Fibroblast of the aortic adventitia (primary cell): ENCODE results near the gene MLF2. TPM values are rescaled to one million over a fixed set of nuclear protein-coding genes. Genes with fewer than 3 reads are reported as not detected.

ENCODE experiments used
- DNase-seq: peaks from one replicate; pipeline ENCODE4 v3.0.0-alpha.2; 2010; ENCODE audit warnings: low read depth
- H3K4me3 ChIP-seq: 2 replicates; pipeline ENCODE4 v1.5.1; 2011; ENCODE audit warnings: low read depth, mild to moderate bottlenecking, control low read depth, low read length, moderate library complexity
- CTCF ChIP-seq: IDR thresholded peaks from 2 replicates; pipeline ENCODE4 v1.5.1; 2011; ENCODE audit warnings: mild to moderate bottlenecking, low read length, control low read depth, inconsistent platforms; ENCODE audit not compliant: insufficient read depth
- total RNA-seq: library from RNA; depleted of rRNA; stranded (reverse); fragments of >200 nt; gene quantifications from 2 replicates; pipeline ENCODE4 v1.2.3, GENCODE V29; 2012; ENCODE audit warnings: low replicate concordance

Gene MLF2
- total RNA-seq, 1 donor: 104 TPM

- DNase-seq: no peak
- no peak overlapping the region for H3K4me3 ChIP-seq
- peak; percentile 97 for TF ChIP-seq CTCF
These were observed 923 bp upstream of the MLF2 start for GRCh38 chr12:6753772-6754356.

- H3K4me3 ChIP-seq: peak overlapping the region; percentile 88
- peak; percentile 56 for DNase-seq
- peak; percentile 63 for TF ChIP-seq CTCF
These were observed 597 bp downstream of the MLF2 start for GRCh38 chr12:6752167-6752920.

GRCh38 chr12:6751767-6752166, 1.2 kb downstream of the MLF2 start:
- peak overlapping the region; percentile 88 for H3K4me3 ChIP-seq
- no peak for TF ChIP-seq CTCF
- no peak for DNase-seq

- TF ChIP-seq CTCF: no peak
- H3K4me3 ChIP-seq: no peak overlapping the region
- no peak for DNase-seq
These were observed 2.4 kb downstream of the MLF2 start for GRCh38 chr12:6750506-6750905.

- no peak for TF ChIP-seq CTCF
- no peak for DNase-seq
- H3K4me3 ChIP-seq: no peak overlapping the region
These were observed 4.2 kb downstream of the MLF2 start for GRCh38 chr12:6748761-6749160.

- no peak for TF ChIP-seq CTCF
- DNase-seq: no peak
- H3K4me3 ChIP-seq: no peak overlapping the region
These were observed 5.7 kb downstream of the MLF2 start for GRCh38 chr12:6747216-6747615.
